NT2/D1 (cell line): Measurements from ENCODE around the gene SRSF1.

ENCODE experiments used
- DNase-seq: peaks from one replicate; pipeline ENCODE4 v3.0.0-alpha.2; 2011; ENCODE audit warnings: low read depth, low spot score
- H3K27me3 ChIP-seq: 2 replicates; pipeline ENCODE4 v1.6.0; 2011; ENCODE audit warnings: mild to moderate bottlenecking; ENCODE audit not compliant: insufficient read length, insufficient read depth
- H3K36me3 ChIP-seq: 2 replicates; pipeline ENCODE4 v1.6.1; 2011; ENCODE audit warnings: mild to moderate bottlenecking, low read length, mixed read lengths; ENCODE audit not compliant: insufficient read depth, insufficient read length
- H3K4me1 ChIP-seq: 2 replicates; pipeline ENCODE4 v1.5.1; 2011; ENCODE audit not compliant: insufficient read depth, insufficient read length
- H3K4me3 ChIP-seq: 2 replicates; pipeline ENCODE4 v1.5.1; 2011; ENCODE audit warnings: low read depth; ENCODE audit not compliant: insufficient read length
- H3K9ac ChIP-seq: 2 replicates; pipeline ENCODE4 v1.6.0; 2011; ENCODE audit warnings: low read depth; ENCODE audit not compliant: insufficient read length
- H3K9me3 ChIP-seq: 2 replicates; pipeline ENCODE4 v1.5.1; 2011; ENCODE audit warnings: mild to moderate bottlenecking, low read length; ENCODE audit not compliant: insufficient read depth
- SUZ12 ChIP-seq: IDR thresholded peaks from 2 replicates; pipeline ENCODE4 v1.6.1; 2011; ENCODE audit not compliant: insufficient read length, insufficient read depth; ENCODE audit errors: extremely low read depth
- YY1 ChIP-seq: IDR thresholded peaks from 2 replicates; pipeline ENCODE4 v1.6.1; 2011; ENCODE audit not compliant: insufficient read length, insufficient read depth
- ZNF274 ChIP-seq: IDR thresholded peaks from 2 replicates; pipeline ENCODE4 v1.6.1; 2011; ENCODE audit warnings: mild to moderate bottlenecking, low read depth, low read length

Gene SRSF1

GRCh38 chr17:58007781-58008706 is 998 bp upstream of the SRSF1 start:
- Histone ChIP-seq H3K4me1 (no peaks in the 10 kb centered on the region), H3K9me3 (no peaks in the 10 kb centered on the region), H3K27me3 (no peaks in the 10 kb centered on the region), H3K36me3 (peaks cover 37% of the 10 kb centered on the region), H3K9ac (peak overlapping the region; percentile 99), H3K4me3 (peak overlapping the region; percentile 99)
- DNase-seq: no peak
- TF ChIP-seq ZNF274 (no peak), YY1 (no peak), SUZ12 (no peak)

- Histone ChIP-seq H3K4me1 (no peaks in the 10 kb centered on the region), H3K4me3 (peak overlapping the region; percentile 99), H3K27me3 (no peaks in the 10 kb centered on the region), H3K9ac (peak overlapping the region; percentile 99), H3K9me3 (no peaks in the 10 kb centered on the region), H3K36me3 (peaks cover 52% of the 10 kb centered on the region)
- no peak for TF ChIP-seq SUZ12
- DNase-seq: no peak
These were observed 504 bp downstream of the SRSF1 start for GRCh38 chr17:58006560-58006923.

- H3K9ac ChIP-seq: peak overlapping the region; percentile 99
- no peak for TF ChIP-seq ZNF274
- no peak for TF ChIP-seq YY1
- peaks cover 55% of the 10 kb centered on the region for H3K36me3 ChIP-seq
- H3K9me3 ChIP-seq: no peaks in the 10 kb centered on the region
- DNase-seq: no peak
- no peaks in the 10 kb centered on the region for H3K27me3 ChIP-seq
- peak overlapping the region; percentile 99 for H3K4me3 ChIP-seq
- H3K4me1 ChIP-seq: no peaks in the 10 kb centered on the region
These were observed 1.1 kb downstream of the SRSF1 start for GRCh38 chr17:58005728-58006559.

GRCh38 chr17:58005031-58005727 is 1.9 kb downstream of the SRSF1 start:
- no peak for DNase-seq
- H3K9me3 ChIP-seq: no peaks in the 10 kb centered on the region
- TF ChIP-seq YY1 (no peak), ZNF274 (no peak), SUZ12 (no peak)
- H3K4me3 ChIP-seq: peak overlapping the region; percentile 99
- H3K9ac ChIP-seq: peak overlapping the region; percentile 99
- peaks cover 62% of the 10 kb centered on the region for H3K36me3 ChIP-seq
- H3K27me3 ChIP-seq: no peaks in the 10 kb centered on the region
- no peaks in the 10 kb centered on the region for H3K4me1 ChIP-seq

- no peaks in the 10 kb centered on the region for H3K9me3 ChIP-seq
- DNase-seq: no peak
- H3K36me3 ChIP-seq: peaks cover 73% of the 10 kb centered on the region
- H3K4me1 ChIP-seq: no peaks in the 10 kb centered on the region
- TF ChIP-seq ZNF274: no peak
- no peak for TF ChIP-seq YY1
- TF ChIP-seq SUZ12: no peak
- no peak overlapping the region for H3K9ac ChIP-seq
- H3K4me3 ChIP-seq: peak overlapping the region; percentile 99
- no peaks in the 10 kb centered on the region for H3K27me3 ChIP-seq
These were observed 3.0 kb downstream of the SRSF1 start for GRCh38 chr17:58004060-58004459.

GRCh38 chr17:58002973-58003372 is 4.1 kb downstream of the SRSF1 start:
- Histone ChIP-seq H3K4me1 (no peaks in the 10 kb centered on the region), H3K9ac (no peak overlapping the region), H3K27me3 (no peaks in the 10 kb centered on the region), H3K36me3 (peaks cover 84% of the 10 kb centered on the region), H3K4me3 (no peak overlapping the region), H3K9me3 (no peaks in the 10 kb centered on the region)
- TF ChIP-seq SUZ12 (no peak), ZNF274 (no peak), YY1 (no peak)
- DNase-seq: no peak
